ENCODE results near the gene KCNIP1. TPM values are rescaled to one million over a fixed set of nuclear protein-coding genes. Genes with fewer than 3 reads are reported as not detected.
A peak's percentile ranks its signal among the peaks of the same experiment; 100 is the strongest.

The KCNIP1 gene
- total RNA-seq, 4 donors from 2014 or later: 4.8 to 9.2 (median 7.3) TPM; not detected in 1

GRCh38 chr5:170633235-170634081 is 129.6 kb downstream of the KCNIP1 start:
- Histone ChIP-seq H3K27ac (peak overlapping the region; percentile 66 to 92 (median 79)), H3K4me3 (peak overlapping the region in 3 of 4 donors; percentile 4 to 37 (median 21)), H3K9me3 (no peaks in the 10 kb centered on the region), H3K36me3 (no peaks in the 10 kb centered on the region), H3K27me3 (no peaks in the 10 kb centered on the region), H3K4me1 (peaks cover 0 to 45% (median 23%) of the 10 kb centered on the region in 4 donors)
- 2 to 3% methylated on average over 15 to 19 of the region's 25 CpGs for WGBS, 2 donors
- TF ChIP-seq POLR2A (IDR thresholded peaks at IDR 0.05): no peak
- peak in 2 of 5 experiments; percentile 23 to 28 for TF ChIP-seq CTCF (IDR thresholded peaks at IDR 0.05)
- peak in 1 of 2 donors; percentile 76 for TF ChIP-seq EP300 (IDR thresholded peaks at IDR 0.05)
- DNase-seq (ENCODE audit: low spot score in 2 of 2): peak in 1 of 2 donors; percentile 82

GRCh38 chr5:170634256-170634990 is 130.6 kb downstream of the KCNIP1 start:
- 57 to 60% methylated on average over 6 of the region's 6 CpGs for WGBS, 2 donors
- TF ChIP-seq CTCF (IDR thresholded peaks at IDR 0.05): no peak
- DNase-seq (ENCODE audit: low spot score in 2 of 2): no peak
- H3K36me3 ChIP-seq: no peaks in the 10 kb centered on the region
- H3K27me3 ChIP-seq: no peaks in the 10 kb centered on the region
- H3K9me3 ChIP-seq: no peaks in the 10 kb centered on the region
- H3K4me1 ChIP-seq: peaks cover 0 to 50% (median 23%) of the 10 kb centered on the region in 4 donors
- H3K4me3 ChIP-seq: peak overlapping the region in 1 of 4 donors; percentile 34
- peak overlapping the region; percentile 51 to 86 (median 72) for H3K27ac ChIP-seq

GRCh38 chr5:170635706-170636105 is 131.9 kb downstream of the KCNIP1 start:
- no peaks in the 10 kb centered on the region for H3K36me3 ChIP-seq
- H3K27ac ChIP-seq: no peak overlapping the region
- WGBS, 2 donors: 86 to 94% methylated on average over 3 of the region's 3 CpGs
- TF ChIP-seq POLR2A (IDR thresholded peaks at IDR 0.05): no peak
- TF ChIP-seq EP300 (IDR thresholded peaks at IDR 0.05): no peak
- no peak for TF ChIP-seq CTCF (IDR thresholded peaks at IDR 0.05)
- no peak overlapping the region for H3K4me3 ChIP-seq
- no peaks in the 10 kb centered on the region for H3K9me3 ChIP-seq
- H3K4me1 ChIP-seq: peaks cover 0 to 47% (median 23%) of the 10 kb centered on the region in 4 donors
- no peak for DNase-seq (ENCODE audit: low spot score in 2 of 2)
- H3K27me3 ChIP-seq: no peaks in the 10 kb centered on the region

- no peak for DNase-seq (ENCODE audit: low spot score in 2 of 2)
- TF ChIP-seq POLR2A (IDR thresholded peaks at IDR 0.05) (no peak), CTCF (IDR thresholded peaks at IDR 0.05) (no peak), EP300 (IDR thresholded peaks at IDR 0.05) (no peak)
These were observed 132.4 kb downstream of the KCNIP1 start for GRCh38 chr5:170636206-170636605.

More at GRCh38 chr5:170636206-170636605, 132.4 kb downstream of the KCNIP1 start:
- H3K27ac ChIP-seq: no peak overlapping the region
- no peaks in the 10 kb centered on the region for H3K9me3 ChIP-seq
- no peak overlapping the region for H3K4me3 ChIP-seq
- H3K36me3 ChIP-seq: no peaks in the 10 kb centered on the region
- H3K27me3 ChIP-seq: no peaks in the 10 kb centered on the region
- peaks cover 0 to 42% (median 23%) of the 10 kb centered on the region in 4 donors for H3K4me1 ChIP-seq
- 87 to 90% methylated on average over 11 of the region's 11 CpGs for WGBS, 2 donors

All from tibial nerve (tissue), 4 donors.